Measurements from ENCODE around the gene MAP4K4.

- TF ChIP-seq POLR2A (IDR thresholded peaks at IDR 0.05; ENCODE audit: low read length) = no peak
- TF ChIP-seq GATA1 (IDR thresholded peaks at IDR 0.05; ENCODE audit: low read depth, low read length) = no peak
Measured at GRCh38 chr2:101771227-101771902, 73.9 kb downstream of the MAP4K4 start.

All from erythroblast (primary cell).